SIG-M5 (cell line): ENCODE results near the gene NFKBIB.
"Not testable (repeated sequence)": the region's sequence is repeated elsewhere in the genome, so short reads cannot be mapped to it uniquely, and the experiment has no call there.

Experiments
- DNase-seq: peaks from one replicate; lab custom pipeline; 2025; lab: John Stamatoyannopoulos, UW

The NFKBIB gene

GRCh38 chr19:38875656-38876395 is 23.9 kb upstream of the NFKBIB start:
- no peak for DNase-seq

GRCh38 chr19:38877781-38878574 is 21.8 kb upstream of the NFKBIB start, which contains the start of gene RINL:
RINL (minus strand) TSS chr19:38878275; CDS start chr19:38876742, 1,533 bp downstream.
- no peak for DNase-seq

- DNase-seq = no peak
Measured at GRCh38 chr19:38878575-38879399, 21.0 kb upstream of the NFKBIB start.

- DNase-seq = no peak
Measured at GRCh38 chr19:38879400-38879751, 20.4 kb upstream of the NFKBIB start.

GRCh38 chr19:38880076-38880881 is 19.5 kb upstream of the NFKBIB start:
- no peak for DNase-seq

- no peak for DNase-seq
Measured at GRCh38 chr19:38880882-38881609, 18.7 kb upstream of the NFKBIB start.

- no peak for DNase-seq
Measured at GRCh38 chr19:38883286-38883685, 16.5 kb upstream of the NFKBIB start.

GRCh38 chr19:38884691-38885090 is 15.1 kb upstream of the NFKBIB start:
- DNase-seq = not testable (repeated sequence)

- DNase-seq = no peak
Measured at GRCh38 chr19:38888876-38889275, 10.9 kb upstream of the NFKBIB start.

GRCh38 chr19:38889803-38890202 is 10.0 kb upstream of the NFKBIB start:
- no peak for DNase-seq

GRCh38 chr19:38890686-38891085 is 9.1 kb upstream of the NFKBIB start:
- DNase-seq = no peak

- DNase-seq = no peak
Measured at GRCh38 chr19:38891771-38892170, 8.0 kb upstream of the NFKBIB start.

- no peak for DNase-seq
Measured at GRCh38 chr19:38892841-38893240, 6.9 kb upstream of the NFKBIB start.

- no peak for DNase-seq
Measured at GRCh38 chr19:38893341-38893771, 6.4 kb upstream of the NFKBIB start.

GRCh38 chr19:38894968-38895367 is 4.8 kb upstream of the NFKBIB start:
- DNase-seq = no peak

- no peak for DNase-seq
Measured at GRCh38 chr19:38898788-38899446, 852 bp upstream of the NFKBIB start.

GRCh38 chr19:38900202-38900629 is 447 bp downstream of the NFKBIB start:
- no peak for DNase-seq

GRCh38 chr19:38900743-38901190 is 998 bp downstream of the NFKBIB start:
- DNase-seq = no peak

GRCh38 chr19:38901683-38902082 is 1.9 kb downstream of the NFKBIB start:
- DNase-seq = no peak
